NCI-H2107 (cell line): ENCODE data around the gene CES2.
"Not testable (repeated sequence)": the region's sequence is repeated elsewhere in the genome, so short reads cannot be mapped to it uniquely, and the experiment has no call there.

Source experiments
- DNase-seq: peaks from one replicate; lab custom pipeline; 2025; lab: John Stamatoyannopoulos, UW

Gene CES2

DNA sequence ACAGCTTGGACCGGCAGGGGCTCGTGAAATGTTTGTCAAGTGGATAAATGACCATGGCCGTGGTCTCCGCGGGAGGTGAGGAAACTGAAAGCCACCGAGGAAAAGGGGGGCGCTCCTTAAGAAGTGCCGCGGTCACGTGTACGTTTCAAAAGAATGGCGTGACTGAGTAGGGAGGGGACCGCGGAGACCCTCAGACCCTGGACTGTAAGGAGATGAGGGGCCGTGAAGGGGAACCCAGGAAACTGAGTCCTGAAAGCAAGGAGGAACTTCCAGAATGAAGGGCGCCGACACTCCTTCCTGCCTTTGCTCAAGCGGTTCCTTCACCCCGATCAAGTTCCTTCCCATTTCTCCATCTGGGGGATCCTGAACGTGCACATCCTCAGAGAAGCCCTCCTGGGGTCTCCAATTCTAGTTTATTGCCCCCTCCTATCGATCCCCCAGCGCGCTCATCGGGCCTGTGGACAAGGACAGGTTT is 440 bp upstream of the CES2 start:
- DNase-seq, result not testable (repeated sequence)

DNA sequence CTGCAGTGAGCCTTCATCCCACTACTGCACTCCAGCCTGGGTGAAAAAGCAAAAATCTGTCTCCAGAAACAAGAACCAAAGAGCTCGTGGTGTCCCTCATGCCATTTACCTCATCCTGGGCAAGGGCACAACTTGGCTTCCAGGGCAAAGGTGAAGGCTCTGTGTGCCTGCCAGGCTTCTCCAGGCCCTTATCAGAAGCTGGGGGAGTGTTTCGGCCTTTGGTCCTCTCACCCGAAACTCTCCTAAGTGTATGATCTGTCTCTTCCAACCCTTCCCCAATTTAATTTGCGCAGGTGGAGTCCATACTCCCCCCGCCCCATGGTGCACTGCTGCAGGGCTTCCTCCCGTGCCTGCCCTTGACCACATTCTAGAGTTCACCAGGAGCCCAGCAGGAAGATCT is 1.1 kb downstream of the CES2 start:
- DNase-seq, result no peak

DNA sequence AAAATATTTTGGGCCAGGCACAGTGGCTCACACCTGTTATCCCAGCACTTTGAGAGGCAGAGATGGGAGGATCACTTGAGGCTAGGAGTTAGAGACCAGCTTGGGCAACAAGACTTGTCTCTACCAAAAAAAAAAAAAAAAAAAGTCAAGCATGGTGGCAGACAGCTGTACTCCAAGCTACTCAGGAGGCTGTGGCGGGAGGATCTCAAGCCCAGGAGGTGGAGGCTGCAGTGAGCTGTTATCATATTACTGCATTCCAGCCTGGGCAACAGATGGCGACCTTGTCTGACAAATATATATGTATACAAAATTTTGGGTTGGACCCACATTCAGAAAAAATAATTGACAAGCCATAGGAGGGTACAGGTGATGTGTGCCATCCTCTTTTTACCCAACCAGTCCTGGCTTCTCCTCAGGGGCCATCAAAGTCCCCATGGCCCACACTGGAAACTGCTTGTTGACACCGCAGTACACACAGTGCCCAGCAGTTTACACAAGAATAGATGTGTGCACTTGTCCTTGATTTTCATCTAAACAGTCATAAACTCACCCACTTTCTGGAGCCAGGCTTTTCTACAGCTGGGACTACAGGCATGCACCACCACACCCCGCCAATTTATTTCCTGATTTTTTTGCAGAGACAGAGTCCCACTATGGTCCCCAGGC is 1.7 kb downstream of the CES2 start:
- DNase-seq, result no peak

DNA sequence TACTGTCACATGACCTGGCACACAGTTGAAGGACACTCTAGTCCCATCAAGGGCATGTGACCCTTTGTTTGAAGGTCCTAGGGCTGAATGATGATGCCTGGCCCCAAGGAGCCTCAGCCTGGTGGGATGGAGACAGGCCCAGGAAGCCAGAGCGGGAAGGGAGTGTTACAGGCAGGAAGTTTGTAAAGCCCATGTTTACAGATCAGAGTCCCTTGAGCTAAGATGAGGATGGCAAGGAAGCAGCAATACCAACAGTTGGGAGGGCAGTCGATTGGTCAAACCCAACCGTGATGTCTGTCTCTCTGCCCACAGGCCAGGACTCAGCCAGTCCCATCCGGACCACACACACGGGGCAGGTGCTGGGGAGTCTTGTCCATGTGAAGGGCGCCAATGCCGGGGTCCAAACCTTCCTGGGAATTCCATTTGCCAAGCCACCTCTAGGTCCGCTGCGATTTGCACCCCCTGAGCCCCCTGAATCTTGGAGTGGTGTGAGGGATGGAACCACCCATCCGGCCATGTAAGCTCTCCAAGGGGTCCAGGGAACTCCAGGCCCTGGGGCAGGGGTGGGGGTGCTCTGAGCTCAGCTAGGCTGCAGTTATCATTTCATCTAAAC is 2.5 kb downstream of the CES2 start:
- DNase-seq, result no peak

DNA sequence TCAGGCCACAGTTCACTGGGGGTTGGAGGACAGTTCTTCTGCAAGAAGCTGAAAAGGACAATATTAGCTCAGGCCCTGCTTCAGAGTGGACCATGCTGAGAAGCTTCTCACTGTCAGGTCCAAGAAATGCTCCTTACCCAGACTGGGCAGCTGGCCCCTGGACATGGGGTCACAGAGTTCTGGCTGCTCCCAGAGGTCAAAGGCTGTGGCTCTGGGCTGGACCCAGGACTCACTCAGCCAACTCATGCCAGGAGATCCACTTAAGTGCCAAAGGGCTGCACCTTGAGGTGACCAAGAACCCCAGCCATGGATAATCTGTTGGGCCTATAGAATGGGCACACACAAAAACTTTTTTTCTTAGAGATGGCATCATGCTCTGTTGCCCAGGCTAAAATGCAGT is 4.0 kb downstream of the CES2 start:
- DNase-seq, result no peak

DNA sequence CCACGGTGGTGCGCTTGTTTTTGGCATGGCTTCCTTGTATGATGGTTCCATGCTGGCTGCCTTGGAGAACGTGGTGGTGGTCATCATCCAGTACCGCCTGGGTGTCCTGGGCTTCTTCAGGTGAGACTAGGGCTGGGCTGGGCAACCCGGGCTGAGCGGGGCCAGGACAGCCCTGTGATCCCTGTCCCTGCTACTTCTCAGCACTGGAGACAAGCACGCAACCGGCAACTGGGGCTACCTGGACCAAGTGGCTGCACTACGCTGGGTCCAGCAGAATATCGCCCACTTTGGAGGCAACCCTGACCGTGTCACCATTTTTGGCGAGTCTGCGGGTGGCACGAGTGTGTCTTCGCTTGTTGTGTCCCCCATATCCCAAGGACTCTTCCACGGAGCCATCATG is 4.9 kb downstream of the CES2 start:
- DNase-seq, result no peak

DNA sequence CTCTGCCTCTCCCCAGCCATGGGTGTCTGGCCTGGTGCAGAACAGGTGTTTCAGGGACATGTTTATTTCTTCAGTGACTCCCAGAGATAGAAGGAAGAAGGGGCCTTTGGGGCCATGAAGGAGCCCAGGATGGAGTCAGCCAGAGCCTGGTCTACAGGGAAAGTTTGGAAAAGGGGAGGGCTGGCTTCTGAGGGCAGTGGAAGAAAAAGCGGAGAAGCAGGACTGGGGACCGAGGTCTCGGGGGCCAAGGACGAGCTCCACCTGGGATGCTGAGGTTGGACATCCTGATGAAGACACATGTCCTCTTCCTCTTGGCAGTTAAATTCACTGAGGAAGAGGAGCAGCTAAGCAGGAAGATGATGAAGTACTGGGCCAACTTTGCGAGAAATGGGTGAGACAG is 7.7 kb downstream of the CES2 start:
- no peak for DNase-seq

DNA sequence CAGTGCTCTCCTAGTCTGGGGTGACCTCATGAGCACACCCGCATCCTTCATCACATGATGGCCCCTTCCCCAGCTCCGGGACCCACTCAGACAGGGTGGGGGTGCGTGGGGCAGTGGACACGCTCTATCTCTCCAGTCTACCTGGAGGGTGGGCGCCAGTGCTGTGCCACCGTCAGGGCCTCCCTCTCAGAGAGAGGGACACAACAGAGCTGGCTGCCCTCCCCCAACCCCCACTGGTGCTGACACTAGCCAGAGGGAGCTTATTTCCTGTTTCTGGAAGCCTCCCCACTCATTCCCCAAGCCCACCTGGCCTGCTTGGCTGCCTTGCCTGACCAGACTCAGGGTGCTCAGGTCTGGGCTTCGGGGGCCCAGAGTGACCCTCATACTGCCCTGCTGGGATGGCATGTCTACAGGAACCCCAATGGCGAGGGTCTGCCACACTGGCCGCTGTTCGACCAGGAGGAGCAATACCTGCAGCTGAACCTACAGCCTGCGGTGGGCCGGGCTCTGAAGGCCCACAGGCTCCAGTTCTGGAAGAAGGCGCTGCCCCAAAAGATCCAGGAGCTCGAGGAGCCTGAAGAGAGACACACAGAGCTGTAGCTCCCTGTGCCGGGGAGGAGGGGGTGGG is 8.2 kb downstream of the CES2 start:
- DNase-seq, result no peak

DNA sequence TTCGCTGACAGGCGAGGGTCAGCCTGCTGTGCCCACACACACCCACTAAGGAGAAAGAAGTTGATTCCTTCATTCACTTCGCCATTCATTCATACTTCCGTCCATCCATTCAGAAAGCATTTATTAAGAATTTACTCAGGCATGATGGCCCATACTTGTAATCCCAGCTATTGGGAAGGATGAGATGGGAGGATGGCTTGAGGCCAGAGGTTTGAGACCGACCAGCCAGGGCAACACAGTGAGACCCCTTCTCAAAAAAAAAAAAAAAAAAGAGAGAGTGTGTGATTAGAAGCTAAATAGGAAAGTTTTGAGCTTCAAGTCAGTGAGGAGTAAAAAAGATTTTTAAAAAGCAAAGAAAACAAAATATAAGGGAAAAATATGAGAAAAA is 8.7 kb downstream of the CES2 start:
- no peak for DNase-seq

DNA sequence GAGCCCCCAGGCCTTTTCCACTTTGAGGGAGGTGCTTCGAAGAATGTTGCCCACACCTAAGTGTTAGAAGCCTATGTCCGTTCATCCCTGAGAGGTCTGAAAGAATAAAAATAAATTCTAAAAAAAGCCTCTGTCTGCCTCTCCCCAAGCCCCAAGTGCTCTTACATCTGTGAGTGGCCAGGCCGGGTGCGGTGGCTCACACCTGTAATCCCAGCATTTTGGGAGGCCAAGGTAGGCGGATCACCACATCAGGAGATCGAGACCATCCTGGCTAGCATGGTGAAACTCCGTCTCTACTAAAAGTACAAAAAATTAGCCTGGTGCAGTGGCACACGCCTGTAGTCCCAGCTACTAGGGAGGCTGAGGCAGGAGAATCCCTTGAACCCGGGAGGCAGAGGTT is 9.7 kb downstream of the CES2 start:
- not testable (repeated sequence) for DNase-seq

DNA sequence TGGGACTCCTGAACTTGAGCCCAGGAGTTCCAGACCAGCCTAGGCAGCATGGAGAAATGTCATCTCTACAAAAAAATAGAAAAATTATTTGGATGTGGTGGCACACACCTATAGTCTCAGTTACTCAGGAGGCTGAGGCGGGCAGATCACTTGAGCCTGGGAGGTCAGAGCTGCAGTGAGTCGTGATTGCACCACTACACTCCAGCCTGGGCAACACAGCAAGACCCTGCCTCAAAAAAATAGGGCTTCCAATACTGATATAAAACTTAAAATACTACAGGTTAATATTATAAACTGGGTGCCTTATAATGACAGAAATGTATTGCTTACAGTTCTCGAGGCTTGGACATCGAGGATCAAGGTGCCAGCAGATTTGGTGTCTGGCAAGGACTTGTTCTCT is 10.6 kb downstream of the CES2 start:
- DNase-seq, result no peak

DNA sequence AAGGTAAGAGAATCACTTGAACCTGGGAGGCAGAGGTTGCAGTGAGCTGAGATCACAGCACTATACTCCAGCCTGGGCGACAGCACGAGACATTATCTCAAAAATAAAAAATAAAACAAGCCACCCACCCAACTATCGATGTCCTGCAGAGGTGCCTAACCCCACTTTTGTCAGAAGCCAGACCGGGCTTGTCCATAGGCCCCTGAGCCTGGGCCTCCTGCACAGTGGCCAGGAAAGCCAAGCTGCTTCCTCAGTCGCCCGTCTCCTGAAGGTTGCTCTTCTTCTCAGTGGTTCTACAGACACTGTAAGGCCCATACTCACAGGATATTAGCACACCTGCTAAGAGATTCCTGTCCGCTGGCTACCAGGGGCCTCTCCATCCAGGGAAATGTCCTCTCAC is 11.2 kb downstream of the CES2 start:
- DNase-seq, result no peak

DNA sequence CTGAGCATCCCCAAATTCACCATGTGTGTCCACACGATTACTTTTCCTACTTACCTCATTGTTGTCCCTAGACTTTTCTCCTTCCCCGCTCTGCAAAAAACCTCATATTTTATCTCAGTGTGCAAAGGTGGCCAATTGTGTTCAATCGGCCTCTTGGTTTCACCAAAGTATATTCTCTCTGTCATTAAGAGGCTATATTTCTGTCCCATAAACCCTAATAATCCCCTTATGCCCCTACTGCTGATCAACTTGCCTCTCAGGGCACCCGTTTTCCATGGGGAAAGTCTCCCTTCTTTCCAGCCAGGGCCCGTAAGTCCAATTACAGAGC is 11.6 kb downstream of the CES2 start:
- no peak for DNase-seq

DNA sequence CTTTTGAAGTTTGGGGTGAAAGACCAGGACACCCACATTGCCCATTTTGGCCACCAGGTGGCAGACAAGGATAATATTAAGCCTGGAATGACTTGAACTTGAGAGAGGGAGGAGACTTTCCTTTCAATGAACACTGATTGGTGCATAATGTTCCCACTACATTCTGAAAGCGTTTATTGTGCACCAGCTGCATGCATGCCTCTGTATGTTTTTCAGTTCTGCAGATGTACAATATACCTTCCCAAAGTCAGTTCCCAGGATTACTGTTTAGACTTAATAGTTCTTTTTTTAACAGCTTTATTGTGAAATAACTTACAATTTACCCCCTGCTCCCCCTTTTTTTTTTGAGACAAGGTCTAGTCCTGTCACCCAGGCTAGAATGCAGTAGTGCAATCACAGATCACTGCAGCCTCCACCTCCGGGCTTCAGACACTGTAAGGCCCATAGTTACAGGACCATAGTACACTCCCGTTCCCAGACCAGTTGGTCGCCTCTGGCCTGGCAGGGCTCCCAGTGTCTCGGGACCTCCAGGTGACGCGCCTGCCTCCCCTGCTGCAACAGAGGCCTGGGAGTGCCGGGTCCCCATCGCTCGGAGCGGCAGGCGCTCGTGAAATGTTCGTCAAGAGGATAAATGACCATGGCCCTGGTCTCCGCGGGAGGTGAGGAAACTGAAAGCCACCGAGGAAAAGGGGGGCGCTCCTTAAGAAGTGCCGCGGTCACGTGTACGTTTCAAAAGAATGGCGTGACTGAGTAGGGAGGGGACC is 12.2 kb downstream of the CES2 start:
- peak; percentile 43 for DNase-seq

DNA sequence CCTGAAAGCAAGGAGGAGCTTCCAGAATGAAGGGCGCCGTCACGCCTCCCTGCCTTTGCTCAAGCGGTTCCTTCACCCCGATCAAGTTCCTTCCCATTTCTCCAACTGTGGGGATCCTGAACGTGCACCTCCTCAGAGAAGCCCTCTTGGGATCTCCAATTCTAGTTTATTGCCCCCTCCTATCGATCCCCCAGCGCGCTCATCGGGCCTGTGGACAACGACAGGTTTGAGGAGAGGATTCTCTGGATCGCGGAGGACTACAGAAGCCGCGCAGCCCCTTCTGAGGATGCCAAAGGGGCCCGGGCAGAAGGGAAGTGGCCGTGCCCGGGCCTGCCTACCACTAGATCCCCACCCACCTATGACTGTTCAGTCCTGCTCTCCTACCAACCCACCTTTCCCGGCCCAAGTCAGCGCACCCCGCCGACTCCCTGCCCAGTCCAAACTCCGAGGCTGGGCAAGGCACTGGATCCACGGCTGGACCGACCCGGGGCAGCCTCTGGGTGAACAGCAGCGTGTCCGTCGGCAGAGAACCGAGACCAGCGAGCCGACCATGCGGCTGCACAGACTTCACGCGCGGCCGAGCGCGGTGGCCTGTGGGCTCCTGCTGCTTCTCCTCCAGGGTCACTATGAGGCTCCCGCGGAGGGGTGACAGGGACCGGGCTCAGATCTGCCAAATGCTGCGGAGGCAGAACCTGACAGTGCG is 13.0 kb downstream of the CES2 start:
- DNase-seq, result no peak

DNA sequence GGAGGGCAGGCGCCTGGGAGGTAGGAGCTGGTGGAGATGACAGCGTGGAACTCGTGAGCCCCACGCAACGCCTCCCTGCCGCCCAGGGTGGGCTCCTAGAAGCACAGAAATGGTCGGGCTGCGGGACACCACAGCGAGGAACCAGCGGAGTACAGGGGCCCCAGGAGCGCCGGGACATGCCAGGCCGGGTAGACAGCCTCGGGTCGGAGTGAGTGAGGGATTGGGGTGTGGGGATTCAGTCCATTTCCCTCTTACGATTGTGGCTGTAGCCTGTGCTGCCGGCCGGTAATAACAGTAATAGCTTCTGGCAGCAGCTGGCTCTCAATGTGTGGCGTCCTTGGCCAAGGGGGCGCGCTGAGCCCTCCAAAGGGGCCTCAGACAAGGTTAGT is 13.5 kb downstream of the CES2 start:
- DNase-seq, result no peak

DNA sequence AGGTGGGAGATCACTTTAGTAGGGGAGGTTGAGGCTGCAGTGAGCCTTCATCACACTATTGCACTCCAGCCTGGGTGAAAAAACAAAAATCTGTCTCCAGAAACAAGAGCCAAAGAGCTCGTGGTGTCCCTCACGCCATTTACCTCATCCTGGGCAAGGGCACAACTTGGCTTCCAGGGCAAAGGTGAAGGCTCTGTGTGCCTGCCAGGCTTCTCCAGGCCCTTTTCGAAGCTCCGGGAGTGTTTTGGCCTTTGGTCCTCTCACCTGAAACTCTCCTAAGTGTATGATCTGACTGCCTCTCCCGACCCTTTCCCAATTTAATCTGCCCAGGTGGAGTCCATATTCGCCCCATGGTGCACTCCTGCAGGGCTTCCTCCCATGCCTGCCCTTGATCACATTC is 14.2 kb downstream of the CES2 start:
- no peak for DNase-seq

DNA sequence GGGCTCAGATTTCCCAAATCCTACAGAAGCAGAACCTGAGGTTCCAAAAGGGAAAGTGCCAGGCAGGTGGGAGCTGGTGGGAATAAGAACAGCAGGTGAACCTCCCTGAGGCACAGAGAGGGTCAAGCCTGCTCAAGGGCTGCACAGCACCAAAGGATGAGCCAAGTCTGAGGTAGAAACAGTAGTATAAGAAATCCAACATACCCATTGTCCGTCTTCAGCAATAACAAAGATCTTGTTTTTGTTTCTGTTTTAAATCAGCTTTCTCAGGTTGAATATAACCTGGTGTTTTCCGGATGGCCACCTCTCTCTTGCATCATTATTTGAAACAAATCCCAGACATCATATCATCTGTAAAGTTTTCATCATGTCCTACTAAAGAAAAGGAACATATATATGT is 15.1 kb downstream of the CES2 start:
- no peak for DNase-seq

DNA sequence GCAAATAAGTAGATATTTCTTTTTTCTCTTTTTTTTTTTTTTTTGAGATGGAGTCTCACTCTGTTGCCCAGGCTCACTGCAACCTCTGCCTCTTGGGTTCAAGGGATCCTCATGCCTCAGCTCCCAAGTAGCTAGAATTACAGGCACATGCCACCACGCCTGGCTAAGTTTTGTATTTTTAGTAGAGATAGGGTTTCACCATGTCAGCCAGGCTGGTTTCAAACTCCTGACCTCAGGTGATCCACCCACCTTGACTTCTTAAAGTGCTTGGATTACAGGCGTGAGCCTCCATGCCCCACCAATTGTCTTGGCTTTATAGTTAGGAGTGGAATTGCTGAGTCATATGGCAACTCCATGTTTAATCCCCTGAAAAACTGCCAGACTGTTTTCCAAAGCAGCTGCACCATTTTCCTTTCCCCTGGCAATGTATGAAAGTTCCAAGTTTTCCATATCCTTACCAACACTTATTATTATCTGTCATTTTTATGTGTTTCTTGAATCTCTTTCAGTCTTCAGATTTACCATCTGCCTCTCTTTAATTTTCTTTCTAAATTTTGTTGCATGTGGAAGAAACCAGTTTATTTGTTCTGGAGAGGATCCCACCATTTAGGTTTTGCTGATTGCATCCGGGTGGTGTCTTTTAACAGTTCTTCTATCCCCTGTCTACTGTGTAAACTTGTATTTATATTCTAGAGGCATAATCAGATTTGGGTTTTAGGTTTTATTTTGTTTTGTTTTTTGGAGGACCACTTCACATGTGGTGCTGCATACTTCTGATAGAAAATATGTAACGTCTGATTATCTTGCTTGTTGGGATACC is 15.9 kb downstream of the CES2 start:
- DNase-seq, result no peak

DNA sequence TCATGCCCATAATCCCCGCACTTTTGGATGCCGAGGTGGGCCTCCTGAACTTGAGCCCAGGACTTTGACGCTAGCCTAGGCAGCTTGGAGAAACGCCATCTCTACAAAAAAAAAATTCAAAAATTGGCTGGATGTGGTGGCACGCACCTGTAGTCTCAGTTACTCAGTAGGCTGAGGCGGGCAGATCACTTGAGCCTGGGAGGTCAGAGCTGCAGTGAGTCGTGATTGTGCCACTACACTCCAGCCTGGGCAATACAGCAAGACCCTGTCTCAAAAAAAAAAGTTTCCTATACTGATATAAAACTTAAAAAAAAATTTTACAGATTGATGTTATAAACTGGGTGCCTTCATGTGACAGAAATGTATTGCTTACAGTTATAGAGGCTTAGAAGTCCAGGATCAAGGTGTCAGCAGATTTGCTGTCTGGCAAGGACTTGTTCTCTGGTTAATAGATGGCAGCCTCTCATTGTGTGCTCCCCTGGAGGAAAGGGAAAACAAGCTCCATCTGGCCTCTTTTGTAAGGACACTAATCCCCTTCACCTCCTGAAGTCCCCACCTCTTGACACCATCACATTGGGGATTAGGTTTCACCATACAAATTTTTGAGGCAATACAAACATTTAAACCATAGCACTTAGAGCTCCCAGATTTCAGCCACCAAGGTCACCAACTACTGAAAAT is 17.3 kb downstream of the CES2 start:
- DNase-seq, result no peak
